Measurements from ENCODE around the gene DENND6A.
A peak's percentile ranks its signal among the peaks of the same experiment; 100 is the strongest.
"Not testable (repeated sequence)": the region's sequence is repeated elsewhere in the genome, so short reads cannot be mapped to it uniquely, and the experiment has no call there.

Gene DENND6A

GRCh38 chr3:57692396-57693147, at the start of gene DENND6A:
Gene DENND6A, minus strand, starts transcription at chr3:57693077. Its CDS starts 59 bp downstream, at chr3:57693018.
- DNase-seq = peak; percentile 96

GRCh38 chr3:57740027-57740426, 47.1 kb upstream of the DENND6A start:
- no peak for DNase-seq

- no peak for DNase-seq
Measured at GRCh38 chr3:57738391-57738790, 45.5 kb upstream of the DENND6A start.

GRCh38 chr3:57737840-57738239, 45.0 kb upstream of the DENND6A start:
- no peak for DNase-seq

GRCh38 chr3:57735405-57735804, 42.5 kb upstream of the DENND6A start:
- no peak for DNase-seq

- DNase-seq = peak; percentile 42
Measured at GRCh38 chr3:57733790-57734189, 40.9 kb upstream of the DENND6A start.

- no peak for DNase-seq
Measured at GRCh38 chr3:57731311-57731710, 38.4 kb upstream of the DENND6A start.

- DNase-seq = no peak
Measured at GRCh38 chr3:57730682-57731081, 37.8 kb upstream of the DENND6A start.

- DNase-seq = peak; percentile 83
Measured at GRCh38 chr3:57729334-57730045, 36.6 kb upstream of the DENND6A start.

GRCh38 chr3:57727106-57727505, 34.2 kb upstream of the DENND6A start:
- DNase-seq = peak; percentile 42

- no peak for DNase-seq
Measured at GRCh38 chr3:57726397-57726796, 33.5 kb upstream of the DENND6A start.

GRCh38 chr3:57718118-57718517, 25.2 kb upstream of the DENND6A start:
- no peak for DNase-seq

GRCh38 chr3:57717205-57717868, 24.5 kb upstream of the DENND6A start:
- DNase-seq = no peak

GRCh38 chr3:57715686-57716085, 22.8 kb upstream of the DENND6A start:
- no peak for DNase-seq

GRCh38 chr3:57709559-57709958, 16.7 kb upstream of the DENND6A start:
- no peak for DNase-seq

- DNase-seq = no peak
Measured at GRCh38 chr3:57709031-57709430, 16.2 kb upstream of the DENND6A start.

GRCh38 chr3:57706462-57706861, 13.6 kb upstream of the DENND6A start:
- peak; percentile 85 for DNase-seq

GRCh38 chr3:57705351-57705750, 12.5 kb upstream of the DENND6A start:
- not testable (repeated sequence) for DNase-seq

GRCh38 chr3:57701781-57702180, 8.9 kb upstream of the DENND6A start:
- no peak for DNase-seq

- DNase-seq = no peak
Measured at GRCh38 chr3:57700737-57701136, 7.9 kb upstream of the DENND6A start.

- DNase-seq = no peak
Measured at GRCh38 chr3:57699591-57699990, 6.7 kb upstream of the DENND6A start.

GRCh38 chr3:57696801-57697321, 4.0 kb upstream of the DENND6A start:
- peak; percentile 90 for DNase-seq

GRCh38 chr3:57694146-57694545, 1.3 kb upstream of the DENND6A start:
- DNase-seq = no peak

- not testable (repeated sequence) for DNase-seq
Measured at GRCh38 chr3:57692133-57692395, 813 bp downstream of the DENND6A start.
